HCT116 (cell line): Measurements from ENCODE around the gene STK32B. TPM values are rescaled to one million over a fixed set of nuclear protein-coding genes. Genes with fewer than 3 reads are reported as not detected.

Experiments used
- ATAC-seq: fragments of 200-7000 bp; cut with Tn5 transposase; 2 replicates; pipeline ENCODE4 v1.9.1; 2020; ENCODE audit warnings: mild to moderate bottlenecking, moderate library complexity
- BruUV-seq: library from RNA; stranded (reverse); fragments of 400-500 nt; replicated peaks from 2 replicates; lab custom pipeline; 2021; lab: Mats Ljungman, UMichigan
- CTCF ChIA-PET: fragments of 300-600 bp; sonication (Branson Sonifier 250); formaldehyde crosslinking; loops from one replicate; lab custom pipeline; 2021; ENCODE audit warnings: antibody characterized with exemption; lab: Charles Lee
- POLR2A ChIA-PET: fragments of 300-600, 350-600 bp; sonication (Branson Sonifier 250); formaldehyde crosslinking; loops from one replicate; lab custom pipeline; 2021; ENCODE audit warnings: antibody characterized with exemption; lab: Charles Lee
- RAD21 ChIA-PET, 2 experiments: fragments of 300-600 bp; sonication (Branson Sonifier 250); formaldehyde crosslinking; loops; one replicate each; lab custom pipeline; 2023; ENCODE audit warnings: low total read pairs in 2 of 2; ENCODE audit not compliant: uncharacterized antibody in 2 of 2, unreplicated experiment in 2 of 2, low non-redundant PET in 1 of 2; lab: Charles Lee
- DNase-seq: peaks from one replicate; pipeline ENCODE4 v3.0.0-alpha.2; 2010; ENCODE audit warnings: low read depth, low spot score
- H2AFZ ChIP-seq: fragments of 200-600 bp; shearing (Covaris generic), sonication (generic); 2 replicates; pipeline ENCODE4 v1.6.1; 2017; ENCODE audit warnings: low read depth, mixed run types, mixed read lengths, antibody characterized with exemption, low read length; ENCODE audit not compliant: poor library complexity, severe bottlenecking
- H3K27ac ChIP-seq: 2 replicates; pipeline ENCODE4 v1.5.1; 2012; ENCODE audit warnings: low read depth, low read length
- H3K27me3 ChIP-seq: fragments of 200-600 bp; sonication (generic); 2 replicates; pipeline ENCODE4 v1.6.1; 2016; ENCODE audit warnings: mixed run types, low read length, mixed read lengths; ENCODE audit not compliant: insufficient read depth
- H3K36me3 ChIP-seq, 2 experiments: fragments of 200-500 bp in 1 of 2; fragments of 200-600 bp in 1 of 2; sonication (Bioruptor generic) in 1 of 2; sonication (generic) in 1 of 2; 2 replicates each; pipeline versions ENCODE4 v1.5.1 to v1.6.1; 2014 to 2016; ENCODE audit warnings: low read length in 2 of 2, inconsistent platforms in 1 of 2, mixed read lengths in 1 of 2, mixed run types in 1 of 2; ENCODE audit not compliant: insufficient read depth in 2 of 2, control insufficient read depth in 1 of 2
- H3K4me1 ChIP-seq, 2 experiments: fragments of 200-600 bp in 1 of 2; sonication (generic) in 1 of 2; 2 replicates each; pipeline versions ENCODE4 v1.5.1 to v1.6.1; 2012 to 2017; ENCODE audit warnings: low read length in 2 of 2, inconsistent platforms in 1 of 2, mild to moderate bottlenecking in 1 of 2, mixed read lengths in 1 of 2, mixed run types in 1 of 2, moderate library complexity in 1 of 2; ENCODE audit not compliant: insufficient read depth in 2 of 2, control insufficient read depth in 1 of 2
- H3K4me2 ChIP-seq: fragments of 200-600 bp; sonication (generic); 2 replicates; pipeline ENCODE4 v1.6.1; 2017; ENCODE audit warnings: mixed run types, low read length, mixed read lengths
- H3K4me3 ChIP-seq, 2 experiments: fragments of 200-600 bp in 1 of 2; sonication (generic) in 1 of 2; replicated peaks in 1 of 2; 2 replicates each; pipeline ENCODE4 v1.5.1; 2011 to 2016; ENCODE audit warnings: low read length in 2 of 2, control low read depth in 1 of 2, low read depth in 1 of 2, mild to moderate bottlenecking in 1 of 2, mixed read lengths in 1 of 2, mixed run types in 1 of 2
- H3K79me2 ChIP-seq: fragments of 200-600 bp; sonication (generic); 2 replicates; pipeline ENCODE4 v1.6.1; 2017; ENCODE audit warnings: mild to moderate bottlenecking, mixed run types, low read length, moderate library complexity, mixed read lengths; ENCODE audit not compliant: insufficient read depth
- H3K9ac ChIP-seq: fragments of 200-600 bp; sonication (generic); 2 replicates; pipeline ENCODE4 v1.6.1; 2016; ENCODE audit warnings: low read length, mixed read lengths
- H3K9me2 ChIP-seq: fragments of 200-600 bp; sonication (generic), shearing (Covaris generic); 2 replicates; pipeline ENCODE4 v1.6.1; 2017; ENCODE audit warnings: mixed run types, mild to moderate bottlenecking, moderate library complexity; ENCODE audit not compliant: insufficient read depth
- H3K9me3 ChIP-seq, 2 experiments: fragments of 200-500 bp in 1 of 2; fragments of 200-600 bp in 1 of 2; sonication (Bioruptor generic) in 1 of 2; sonication (generic) in 1 of 2; 2 replicates each; pipeline ENCODE4 v1.6.1; 2014 to 2017; ENCODE audit warnings: low read length in 2 of 2, mixed read lengths in 2 of 2, inconsistent platforms in 1 of 2, low read depth in 1 of 2, mild to moderate bottlenecking in 1 of 2, mixed run types in 1 of 2, moderate library complexity in 1 of 2; ENCODE audit not compliant: control insufficient read depth in 1 of 2, insufficient read depth in 1 of 2
- H4K20me1 ChIP-seq: fragments of 200-600 bp; sonication (generic), shearing (Covaris generic); 2 replicates; pipeline ENCODE4 v1.6.1; 2017; ENCODE audit warnings: mixed run types, mild to moderate bottlenecking, moderate library complexity; ENCODE audit not compliant: insufficient read depth
- ATF3 ChIP-seq: IDR thresholded peaks from 2 replicates; pipeline ENCODE4 v1.6.1; 2012
- CBX3 ChIP-seq: IDR thresholded peaks from 2 replicates; pipeline ENCODE4 v1.6.1; 2012; ENCODE audit warnings: low read depth
- CTCF ChIP-seq, 3 experiments: fragments of 200-600 bp in 1 of 3; sonication (generic) in 1 of 3; IDR thresholded peaks in 2 of 3; conservative IDR thresholded peaks in 1 of 3; 2 replicates each; pipeline ENCODE4 v1.5.1; 2012 to 2017; ENCODE audit warnings: low read depth in 2 of 3, low read length in 2 of 3, antibody characterized with exemption in 1 of 3, borderline replicate concordance in 1 of 3, control low read depth in 1 of 3, mild to moderate bottlenecking in 1 of 3, mixed read lengths in 1 of 3, mixed run types in 1 of 3, moderate library complexity in 1 of 3; ENCODE audit not compliant: insufficient read depth in 1 of 3
- EZH2 ChIP-seq: fragments of 200-600 bp; sonication (generic); IDR thresholded peaks from 2 replicates; pipeline ENCODE4 v1.6.1; 2017; ENCODE audit warnings: antibody characterized with exemption, mixed run types
- FOSL1 ChIP-seq: IDR thresholded peaks from 2 replicates; pipeline ENCODE4 v1.6.1; 2012; ENCODE audit warnings: low read depth
- MAX ChIP-seq: IDR thresholded peaks from 2 replicates; pipeline ENCODE4 v1.6.1; 2012
- POLR2A ChIP-seq: IDR thresholded peaks from 2 replicates; pipeline ENCODE4 v1.7.0; 2011; ENCODE audit warnings: borderline replicate concordance; ENCODE audit not compliant: insufficient read depth, insufficient read length; ENCODE audit errors: extremely low read depth
- RAD21 ChIP-seq: IDR thresholded peaks from 2 replicates; pipeline ENCODE4 v1.6.1; 2012; ENCODE audit warnings: low read depth, mild to moderate bottlenecking
- SIN3A ChIP-seq: IDR thresholded peaks from 2 replicates; pipeline ENCODE4 v1.6.1; 2012; ENCODE audit warnings: low read depth
- SP1 ChIP-seq: IDR thresholded peaks from 2 replicates; pipeline ENCODE4 v1.6.1; 2012; ENCODE audit warnings: low read depth
- SRF ChIP-seq: IDR thresholded peaks from 2 replicates; pipeline ENCODE4 v1.6.1; 2012; ENCODE audit warnings: low read depth
- TCF7L2 ChIP-seq: IDR thresholded peaks from 2 replicates; pipeline ENCODE4 v1.7.0; 2011; ENCODE audit warnings: borderline replicate concordance, inconsistent platforms; ENCODE audit not compliant: insufficient read depth, insufficient read length; ENCODE audit errors: extremely low read depth
- ZFX ChIP-seq: fragments of 450-650 bp; IDR thresholded peaks from 2 replicates; pipeline ENCODE4 v1.6.1; 2017
- ZNF274 ChIP-seq: fragments of 200-500 bp; sonication (Bioruptor generic); IDR thresholded peaks from 2 replicates; pipeline ENCODE4 v1.6.1; 2014; ENCODE audit warnings: mild to moderate bottlenecking, low read depth, low read length, inconsistent platforms
- intact Hi-C: fragments of 100-400 bp; cut with micrococcal nuclease; formaldehyde crosslinking; loops from 2 replicates; pipeline ENCODE4 v1.10.0; 2022
- total RNA-seq: library from RNA; stranded (reverse); gene quantifications from one replicate; pipeline ENCODE4 v1.2.1, GENCODE V29; 2021; ENCODE audit not compliant: unreplicated experiment

Gene STK32B
- total RNA-seq, 1 experiment from 2014 or later: not detected

GRCh38 chr4:5338531-5338930 lies 287.3 kb downstream of the STK32B start:
- Histone ChIP-seq H3K4me3 (no peak overlapping the region), H3K79me2 (no peaks in the 10 kb centered on the region), H3K4me1 (no peaks in the 10 kb centered on the region), H3K27me3 (peaks cover 15% of the 10 kb centered on the region), H2AFZ (no peak overlapping the region), H4K20me1 (no peaks in the 10 kb centered on the region), H3K4me2 (no peak overlapping the region), H3K9me2 (no peaks in the 10 kb centered on the region)
- CTCF ChIA-PET: no interaction called here
- no peak for DNase-seq
- TF ChIP-seq MAX (no peak), ATF3 (no peak), ZNF274 (no peak), SRF (no peak), POLR2A (no peak)
- TF ChIP-seq, all 23 proteins: peak for 0
- Histone ChIP-seq H3K27ac (no peak overlapping the region), H3K36me3 (no peaks in the 10 kb centered on the region), H3K9me3 (no peaks in the 10 kb centered on the region), H3K9ac (no peak overlapping the region)
- POLR2A ChIA-PET: no interaction called here
- BruUV-seq: no TSS peak
- RAD21 ChIA-PET: no interaction called here
- intact Hi-C loops: no loop called here
- no peak for ATAC-seq

- POLR2A ChIA-PET: no interaction called here
- intact Hi-C loops: no loop called here
- no peak for TF ChIP-seq CBX3
- no peak for TF ChIP-seq RAD21
- TF ChIP-seq TCF7L2: no peak
- TF ChIP-seq SRF: no peak
- TF ChIP-seq ZFX: no peak
- no peak for TF ChIP-seq EZH2
- no peak for TF ChIP-seq CTCF (IDR thresholded peaks at IDR 0.05 in 2 of 3, conservative IDR thresholded peaks at IDR 0.05 in 1 of 3; ENCODE audit: borderline replicate concordance in 1 of 3, insufficient read depth in 1 of 3, low read depth in 2 of 3, low read length in 2 of 3)
- TF ChIP-seq FOSL1: no peak
- no peak for TF ChIP-seq SIN3A
- no peak for TF ChIP-seq ZNF274
- no peak for TF ChIP-seq POLR2A
- TF ChIP-seq SP1: no peak
- ATAC-seq: no peak
- Histone ChIP-seq H3K9me3 (no peaks in the 10 kb centered on the region), H3K4me3 (no peak overlapping the region), H3K27me3 (peaks cover 18% of the 10 kb centered on the region), H3K9me2 (no peaks in the 10 kb centered on the region), H3K4me2 (no peak overlapping the region), H3K4me1 (no peaks in the 10 kb centered on the region), H3K9ac (no peak overlapping the region), H4K20me1 (no peaks in the 10 kb centered on the region), H3K36me3 (no peaks in the 10 kb centered on the region), H3K27ac (no peak overlapping the region), H3K79me2 (no peaks in the 10 kb centered on the region), H2AFZ (no peak overlapping the region)
- no TSS peak for BruUV-seq
- RAD21 ChIA-PET: no interaction called here
- CTCF ChIA-PET: no interaction called here
- DNase-seq: no peak
These were observed 289.7 kb downstream of the STK32B start for GRCh38 chr4:5340991-5341451.
